GM13977 (cell line): ENCODE data around the gene DNAAF8.
"Not testable (repeated sequence)": the region's sequence is repeated elsewhere in the genome, so short reads cannot be mapped to it uniquely, and the experiment has no call there.

ENCODE experiments used
- DNase-seq: peaks from one replicate; pipeline ENCODE4 v3.0.0; 2012; ENCODE audit warnings: low spot score
- in situ Hi-C: fragments of 300-500 bp; cut with MboI; formaldehyde crosslinking; loops from one replicate; pipeline ENCODE4 v1.12.0; 2022; ENCODE audit warnings: low sequenced_read_pairs, low pct_unique_long_range_greater_than_20kb, mixed read lengths, inconsistent platforms; ENCODE audit not compliant: unreplicated experiment
- TF ChIP-seq, protein P1 (sequence below): IDR thresholded peaks from 2 replicates; pipeline ENCODE4 v1.5.1; 2012; ENCODE audit warnings: mild to moderate bottlenecking, control low read depth; ENCODE audit not compliant: insufficient read depth; ENCODE audit errors: extremely low read depth, missing control alignments

DNAAF8 gene

GRCh38 chr16:4776141-4776705 lies 41.9 kb downstream of the DNAAF8 start:
- TF ChIP-seq, protein P1, sequence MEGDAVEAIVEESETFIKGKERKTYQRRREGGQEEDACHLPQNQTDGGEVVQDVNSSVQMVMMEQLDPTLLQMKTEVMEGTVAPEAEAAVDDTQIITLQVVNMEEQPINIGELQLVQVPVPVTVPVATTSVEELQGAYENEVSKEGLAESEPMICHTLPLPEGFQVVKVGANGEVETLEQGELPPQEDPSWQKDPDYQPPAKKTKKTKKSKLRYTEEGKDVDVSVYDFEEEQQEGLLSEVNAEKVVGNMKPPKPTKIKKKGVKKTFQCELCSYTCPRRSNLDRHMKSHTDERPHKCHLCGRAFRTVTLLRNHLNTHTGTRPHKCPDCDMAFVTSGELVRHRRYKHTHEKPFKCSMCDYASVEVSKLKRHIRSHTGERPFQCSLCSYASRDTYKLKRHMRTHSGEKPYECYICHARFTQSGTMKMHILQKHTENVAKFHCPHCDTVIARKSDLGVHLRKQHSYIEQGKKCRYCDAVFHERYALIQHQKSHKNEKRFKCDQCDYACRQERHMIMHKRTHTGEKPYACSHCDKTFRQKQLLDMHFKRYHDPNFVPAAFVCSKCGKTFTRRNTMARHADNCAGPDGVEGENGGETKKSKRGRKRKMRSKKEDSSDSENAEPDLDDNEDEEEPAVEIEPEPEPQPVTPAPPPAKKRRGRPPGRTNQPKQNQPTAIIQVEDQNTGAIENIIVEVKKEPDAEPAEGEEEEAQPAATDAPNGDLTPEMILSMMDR, result no peak
- in situ Hi-C loops, result no loop called here
- DNase-seq, result no peak

- in situ Hi-C loops, result no loop called here
- TF ChIP-seq, protein P1, result no peak
- no peak for DNase-seq
Measured at GRCh38 chr16:4777339-4778049, 43.2 kb downstream of the DNAAF8 start.

DNA sequence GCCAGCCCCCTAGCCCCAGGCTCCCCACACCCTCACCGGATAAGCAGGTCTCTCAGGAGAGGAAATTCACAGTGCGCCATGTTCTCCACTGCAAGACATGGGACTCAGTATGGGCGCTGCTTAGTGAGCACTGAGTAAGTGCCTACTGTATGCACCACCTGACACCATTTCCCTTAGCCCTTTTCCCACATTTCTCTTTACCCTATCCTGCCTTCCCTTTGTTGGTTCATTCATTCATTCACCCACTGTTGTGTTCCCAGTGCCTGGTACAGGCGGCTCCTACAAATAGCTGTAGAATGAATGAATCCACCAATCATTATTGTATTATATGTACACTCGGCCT lies 43.7 kb downstream of the DNAAF8 start:
- in situ Hi-C loops, result no loop called here
- DNase-seq, result no peak
- TF ChIP-seq, protein P1, result no peak

- TF ChIP-seq, protein P1, result no peak
- in situ Hi-C loops, result no loop called here
- no peak for DNase-seq
Measured at GRCh38 chr16:4780235-4780634, 45.9 kb downstream of the DNAAF8 start.

- TF ChIP-seq, protein P1, result no peak
- in situ Hi-C loops, result no loop called here
- DNase-seq, result no peak
Measured at GRCh38 chr16:4783251-4783950, 49.1 kb downstream of the DNAAF8 start.

DNA sequence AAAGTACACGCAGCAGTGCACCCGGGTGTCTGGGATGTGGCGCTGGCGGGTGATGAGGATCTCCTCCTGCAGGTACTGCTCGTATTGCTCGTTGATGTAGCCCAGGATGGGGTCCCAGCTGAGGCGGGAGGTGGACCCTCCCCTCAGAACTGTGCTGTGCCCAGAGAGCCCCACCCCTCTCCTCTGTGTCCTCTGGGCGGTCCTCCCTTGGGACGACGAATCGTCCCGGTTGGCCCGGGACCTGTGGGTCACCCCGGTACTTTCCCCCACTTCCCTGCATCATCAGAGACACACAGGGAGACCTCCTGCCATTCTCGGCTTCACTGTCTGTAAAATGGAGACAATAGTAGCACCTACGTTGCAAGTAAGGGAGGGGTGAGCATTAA lies 49.6 kb downstream of the DNAAF8 start:
- TF ChIP-seq, protein P1, result no peak
- in situ Hi-C loops, result no loop called here
- no peak for DNase-seq

GRCh38 chr16:4784444-4784987 lies 50.2 kb downstream of the DNAAF8 start:
- DNase-seq, in situ Hi-C loops: not testable (repeated sequence)
